WI38 (cell line): ENCODE measurements around the gene SLC4A3.

ENCODE experiments used
- H3K4me3 ChIP-seq: 2 replicates; pipeline ENCODE4 v1.5.1; 2011; ENCODE audit warnings: low read depth, mild to moderate bottlenecking, control low read depth, low read length
- TF ChIP-seq, protein P1 (sequence below): IDR thresholded peaks from 2 replicates; pipeline ENCODE4 v1.5.1; 2012; ENCODE audit warnings: low read depth, mild to moderate bottlenecking, control low read depth, low read length

The SLC4A3 gene

DNA sequence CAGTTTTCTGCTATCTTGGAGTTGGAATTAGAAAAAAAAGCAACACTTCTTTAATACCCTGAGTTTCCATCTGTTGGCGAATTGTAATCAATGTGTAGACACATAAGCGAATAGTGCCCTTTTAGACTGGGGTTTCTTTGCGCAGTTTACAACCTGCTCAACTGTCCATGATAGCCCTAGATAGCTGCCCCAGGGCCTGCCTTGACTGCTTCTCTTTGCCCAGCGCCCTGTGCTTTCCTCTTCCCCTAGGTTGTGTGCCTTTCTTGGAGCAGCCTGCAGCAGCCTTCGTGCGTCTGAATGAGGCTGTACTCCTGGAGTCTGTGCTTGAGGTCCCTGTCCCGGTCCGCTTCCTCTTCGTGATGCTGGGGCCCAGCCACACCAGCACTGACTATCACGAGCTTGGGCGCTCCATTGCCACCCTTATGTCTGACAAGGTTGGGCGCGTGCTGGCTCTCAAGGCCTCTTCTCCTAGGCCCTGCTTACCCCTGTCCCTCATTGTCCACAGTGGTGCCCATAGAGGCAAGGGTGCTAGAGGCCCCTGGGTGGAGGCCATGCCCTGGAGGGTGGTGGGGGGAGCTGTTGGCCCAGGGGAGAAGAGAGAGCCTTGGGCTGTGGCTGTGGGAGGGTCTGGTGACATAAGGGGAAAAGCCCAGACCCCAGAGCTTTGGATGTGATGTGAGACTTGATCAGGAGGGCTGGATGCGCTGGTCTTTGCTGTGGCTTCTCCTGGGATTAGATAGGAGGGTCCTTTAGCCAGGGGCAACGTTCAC lies 6.9 kb downstream of the SLC4A3 start:
- H3K4me3 ChIP-seq: no peak overlapping the region

DNA sequence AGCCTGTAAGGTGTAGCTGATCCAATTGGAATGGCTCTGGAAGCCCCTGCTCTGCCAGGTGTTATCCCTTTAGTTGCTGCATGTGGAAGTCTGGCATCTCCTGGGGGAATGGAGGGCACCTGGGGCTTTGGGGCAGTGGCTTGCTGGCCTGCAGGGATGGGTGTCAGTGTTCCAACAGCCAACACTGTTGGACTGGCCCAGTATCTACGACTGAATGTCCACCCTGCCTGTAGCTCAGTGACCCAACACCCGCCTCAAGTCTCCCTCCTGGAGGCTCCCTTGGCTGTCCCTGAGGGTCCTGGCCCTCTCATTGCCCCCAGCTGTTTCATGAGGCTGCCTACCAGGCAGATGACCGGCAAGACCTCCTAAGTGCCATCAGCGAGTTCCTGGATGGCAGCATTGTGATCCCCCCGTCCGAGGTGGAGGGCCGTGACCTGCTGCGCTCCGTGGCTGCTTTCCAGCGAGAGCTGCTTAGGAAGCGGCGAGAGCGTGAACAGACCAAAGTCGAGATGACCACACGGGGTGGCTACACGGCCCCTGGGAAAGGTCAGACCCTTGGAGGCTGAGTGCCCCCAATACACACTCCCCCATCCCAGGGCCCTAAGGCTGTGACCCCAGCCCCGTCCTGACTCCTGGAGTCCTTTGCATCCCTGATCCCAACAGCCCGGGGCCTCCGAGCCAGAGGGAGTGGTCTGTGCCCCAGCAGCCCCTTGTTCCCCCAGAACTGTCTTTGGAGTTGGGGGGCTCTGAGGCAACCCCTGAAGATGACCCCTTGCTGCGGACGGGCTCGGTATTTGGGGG lies 7.7 kb downstream of the SLC4A3 start:
- TF ChIP-seq, protein P1, sequence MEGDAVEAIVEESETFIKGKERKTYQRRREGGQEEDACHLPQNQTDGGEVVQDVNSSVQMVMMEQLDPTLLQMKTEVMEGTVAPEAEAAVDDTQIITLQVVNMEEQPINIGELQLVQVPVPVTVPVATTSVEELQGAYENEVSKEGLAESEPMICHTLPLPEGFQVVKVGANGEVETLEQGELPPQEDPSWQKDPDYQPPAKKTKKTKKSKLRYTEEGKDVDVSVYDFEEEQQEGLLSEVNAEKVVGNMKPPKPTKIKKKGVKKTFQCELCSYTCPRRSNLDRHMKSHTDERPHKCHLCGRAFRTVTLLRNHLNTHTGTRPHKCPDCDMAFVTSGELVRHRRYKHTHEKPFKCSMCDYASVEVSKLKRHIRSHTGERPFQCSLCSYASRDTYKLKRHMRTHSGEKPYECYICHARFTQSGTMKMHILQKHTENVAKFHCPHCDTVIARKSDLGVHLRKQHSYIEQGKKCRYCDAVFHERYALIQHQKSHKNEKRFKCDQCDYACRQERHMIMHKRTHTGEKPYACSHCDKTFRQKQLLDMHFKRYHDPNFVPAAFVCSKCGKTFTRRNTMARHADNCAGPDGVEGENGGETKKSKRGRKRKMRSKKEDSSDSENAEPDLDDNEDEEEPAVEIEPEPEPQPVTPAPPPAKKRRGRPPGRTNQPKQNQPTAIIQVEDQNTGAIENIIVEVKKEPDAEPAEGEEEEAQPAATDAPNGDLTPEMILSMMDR: no peak

More for the DNA sequence above, 6.9 kb downstream of the SLC4A3 start:
- TF ChIP-seq, protein P1: no peak

DNA sequence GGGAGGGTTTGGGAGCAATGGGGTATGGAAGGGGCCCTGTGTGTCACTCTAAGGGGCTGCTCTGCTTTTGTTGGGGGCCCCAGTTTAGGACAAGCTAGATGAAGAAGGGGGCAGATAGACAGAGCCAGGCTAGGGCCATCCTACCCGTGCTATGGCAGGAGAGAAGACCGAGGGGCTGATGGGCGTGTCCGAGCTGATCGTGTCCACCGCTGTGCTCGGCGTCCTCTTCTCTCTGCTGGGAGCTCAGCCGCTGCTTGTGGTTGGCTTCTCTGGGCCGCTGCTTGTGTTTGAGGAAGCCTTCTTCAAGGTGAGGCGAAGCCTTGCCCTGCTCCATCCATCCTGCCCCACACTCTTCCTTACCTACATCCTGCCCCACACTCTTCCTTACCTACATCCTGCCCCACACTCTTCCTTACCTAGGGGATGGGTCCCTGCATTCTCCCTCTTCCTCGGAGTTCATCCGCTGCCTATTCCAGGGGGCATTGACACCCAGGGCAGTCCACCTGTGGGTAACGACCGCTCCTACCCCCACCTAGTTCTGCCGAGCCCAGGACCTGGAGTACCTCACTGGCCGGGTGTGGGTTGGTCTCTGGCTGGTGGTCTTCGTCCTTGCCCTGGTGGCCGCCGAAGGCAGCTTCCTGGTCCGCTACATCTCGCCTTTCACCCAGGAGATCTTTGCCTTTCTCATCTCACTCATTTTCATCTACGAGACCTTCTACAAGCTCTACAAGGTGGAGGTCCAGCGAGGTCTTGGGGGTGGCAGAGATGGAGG lies 8.9 kb downstream of the SLC4A3 start:
- H3K4me3 ChIP-seq: no peak overlapping the region
- TF ChIP-seq, protein P1: no peak

More for the DNA sequence above, 7.7 kb downstream of the SLC4A3 start:
- H3K4me3 ChIP-seq: no peak overlapping the region

DNA sequence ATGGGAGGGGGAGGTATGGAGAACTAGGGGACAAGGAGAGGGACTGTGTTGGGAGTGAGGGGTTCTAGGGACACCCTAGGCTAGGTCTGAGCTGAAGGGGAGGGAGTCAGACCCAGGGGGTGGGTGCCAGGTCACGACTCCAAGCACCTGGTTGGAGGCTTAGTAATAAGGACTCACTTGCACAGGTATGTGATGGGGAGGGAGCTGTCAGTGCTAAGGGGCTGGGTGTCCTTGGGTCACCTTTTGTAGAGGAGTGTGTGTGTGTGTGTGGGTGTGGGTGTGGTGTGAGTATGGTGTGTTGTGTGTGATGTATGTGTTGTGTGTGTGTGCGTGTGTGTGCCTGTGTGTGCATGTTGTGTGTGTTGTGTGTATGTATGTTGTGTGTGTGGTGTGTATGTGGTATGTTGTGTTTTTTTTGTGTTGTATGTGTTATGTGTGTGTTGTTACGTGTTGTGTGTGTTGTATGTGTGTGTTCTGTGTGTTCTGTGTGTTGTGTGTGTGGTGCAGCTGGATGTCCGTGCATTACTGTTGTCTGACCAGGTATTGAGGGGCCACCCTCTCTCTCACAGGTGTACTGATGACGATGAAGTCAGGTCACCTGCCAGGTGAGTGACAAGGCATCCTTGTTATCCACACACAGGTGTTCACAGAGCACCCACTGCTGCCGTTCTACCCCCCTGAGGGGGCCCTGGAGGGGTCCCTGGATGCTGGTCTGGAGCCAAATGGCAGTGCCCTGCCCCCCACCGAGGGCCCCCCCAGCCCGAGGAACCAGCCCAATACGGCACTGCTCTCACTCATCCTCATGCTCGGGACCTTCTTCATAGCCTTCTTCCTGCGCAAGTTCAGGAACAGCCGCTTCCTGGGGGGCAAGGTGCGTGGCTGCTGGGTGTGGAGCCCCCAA lies 9.8 kb downstream of the SLC4A3 start:
- no peak overlapping the region for H3K4me3 ChIP-seq
- TF ChIP-seq, protein P1: no peak

DNA sequence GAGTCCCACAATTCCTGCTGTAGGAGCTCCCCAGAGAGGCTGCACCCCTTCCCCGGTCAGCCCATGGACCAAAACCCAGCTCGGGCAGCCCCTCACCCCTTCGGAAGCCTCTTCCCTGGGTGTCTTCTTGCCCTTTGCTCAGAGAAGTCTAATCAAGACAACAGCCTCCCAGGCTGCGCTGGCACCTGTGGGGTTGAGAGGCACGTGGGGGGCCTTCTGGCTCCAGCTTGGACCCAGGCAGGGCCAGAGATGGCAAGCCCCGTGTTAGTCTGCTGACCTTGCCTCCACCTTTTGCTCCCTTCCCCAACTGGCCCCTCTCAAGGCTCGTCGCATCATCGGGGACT lies 10.4 kb downstream of the SLC4A3 start:
- TF ChIP-seq, protein P1: no peak
- no peak overlapping the region for H3K4me3 ChIP-seq

DNA sequence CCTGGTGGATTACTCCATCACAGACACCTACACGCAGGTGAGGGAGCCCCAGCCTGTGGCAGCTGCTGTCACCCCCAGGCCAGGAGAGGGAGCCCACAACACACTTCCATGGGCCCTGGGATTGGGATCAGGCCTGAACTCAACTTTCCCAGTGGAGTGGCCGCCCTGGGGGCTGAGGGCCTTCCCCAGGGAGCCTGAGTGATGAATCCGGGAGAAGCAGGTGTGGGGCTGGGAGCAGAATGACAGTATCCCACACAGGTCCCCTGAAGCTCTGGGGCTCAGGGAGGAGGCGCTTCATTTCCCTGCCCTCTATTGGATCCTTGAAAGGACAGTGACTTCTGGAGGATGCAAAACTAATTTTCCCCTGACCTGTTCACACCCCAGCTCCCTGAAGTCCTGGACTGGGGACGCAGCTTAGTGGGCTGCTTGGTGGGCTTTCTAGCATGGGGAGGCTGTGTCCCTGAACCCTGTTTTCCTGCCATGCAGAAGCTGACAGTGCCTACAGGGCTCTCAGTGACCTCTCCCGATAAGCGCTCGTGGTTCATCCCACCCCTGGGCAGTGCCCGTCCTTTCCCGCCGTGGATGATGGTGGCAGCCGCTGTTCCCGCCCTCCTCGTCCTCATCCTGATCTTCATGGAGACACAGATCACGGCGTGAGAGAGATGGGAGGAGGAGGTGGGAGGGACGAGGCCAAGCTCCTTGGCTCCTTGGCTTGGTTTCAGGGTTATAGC lies 11.0 kb downstream of the SLC4A3 start:
- no peak overlapping the region for H3K4me3 ChIP-seq
- TF ChIP-seq, protein P1: no peak
